Measurements from ENCODE around the gene RNF207. TPM values are rescaled to one million over a fixed set of nuclear protein-coding genes. Genes with fewer than 3 reads are reported as not detected.

Gene RNF207
- total and polyA plus RNA-seq, 9 donors: 2.0 to 24.4 (median 7.7) TPM

DNA sequence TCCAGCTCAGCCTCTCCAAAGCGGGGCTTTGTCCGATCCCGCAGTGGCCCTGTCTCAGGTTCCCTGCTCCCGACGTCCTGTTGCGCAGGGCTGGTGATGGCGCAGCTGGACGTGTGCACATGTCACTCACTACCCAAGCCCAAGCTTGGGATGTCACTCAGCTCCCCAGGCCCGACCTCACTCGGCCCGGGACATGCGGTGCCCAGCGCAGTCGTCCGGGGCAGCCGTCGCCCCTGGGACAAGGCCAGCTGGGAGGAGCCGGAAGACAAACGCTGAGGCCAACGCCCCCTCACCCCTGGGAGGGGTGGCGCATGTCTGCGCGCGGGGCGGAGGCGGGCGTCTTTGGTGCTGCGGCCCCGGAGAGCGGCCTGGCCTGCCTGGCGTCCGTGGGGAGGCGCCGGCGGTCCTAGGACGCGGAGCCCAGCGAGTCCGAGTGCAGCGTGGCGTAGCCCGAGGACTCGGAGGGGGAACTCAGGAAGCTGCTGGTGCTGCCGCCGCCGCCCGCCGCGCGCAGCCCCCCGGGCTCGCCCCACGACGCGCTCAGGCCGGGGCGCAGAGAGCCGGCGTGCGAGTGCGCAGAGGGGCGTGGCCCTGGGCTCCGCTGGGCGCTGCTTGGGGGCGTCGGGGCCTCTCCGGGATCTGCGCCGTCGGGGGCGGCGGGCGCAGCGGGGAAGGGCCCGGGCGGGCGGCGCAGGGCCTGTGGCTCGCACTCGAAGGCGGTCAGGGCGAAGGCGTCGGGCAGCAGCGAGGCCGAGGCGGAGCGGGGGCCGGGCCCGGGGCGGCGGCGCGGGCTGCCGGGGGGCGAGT is 43.2 kb downstream of the RNF207 start:
- intact Hi-C loops (cut with DNase I): loop anchor here in 3 of 4 donors (5.0 to 10.0 kb wide), 6 partner anchors 93 to 204 kb away; partner anchors contain the start of gene KCNAB2 (in 1 of the 3)
- 5 to 56% (median 13%) methylated on average over 8 to 96 of the region's 96 CpGs for WGBS, 3 donors
- Histone ChIP-seq H3K36me3 (no peaks in the 10 kb centered on the region), H3K27me3 (peaks cover 6% of the 10 kb centered on the region), H3K4me3 (no peak overlapping the region), H3K9me3 (no peaks in the 10 kb centered on the region), H3K27ac (peak overlapping the region in 1 of 2 donors; percentile 33), H3K4me1 (ENCODE audit: insufficient read depth) (peaks cover 18% of the 10 kb centered on the region)
- DNase-seq: peak in 4 of 5 donors; percentile 42 to 68 (median 64)
- no peak for TF ChIP-seq POLR2A (IDR thresholded peaks at IDR 0.05)
- TF ChIP-seq, protein P1, sequence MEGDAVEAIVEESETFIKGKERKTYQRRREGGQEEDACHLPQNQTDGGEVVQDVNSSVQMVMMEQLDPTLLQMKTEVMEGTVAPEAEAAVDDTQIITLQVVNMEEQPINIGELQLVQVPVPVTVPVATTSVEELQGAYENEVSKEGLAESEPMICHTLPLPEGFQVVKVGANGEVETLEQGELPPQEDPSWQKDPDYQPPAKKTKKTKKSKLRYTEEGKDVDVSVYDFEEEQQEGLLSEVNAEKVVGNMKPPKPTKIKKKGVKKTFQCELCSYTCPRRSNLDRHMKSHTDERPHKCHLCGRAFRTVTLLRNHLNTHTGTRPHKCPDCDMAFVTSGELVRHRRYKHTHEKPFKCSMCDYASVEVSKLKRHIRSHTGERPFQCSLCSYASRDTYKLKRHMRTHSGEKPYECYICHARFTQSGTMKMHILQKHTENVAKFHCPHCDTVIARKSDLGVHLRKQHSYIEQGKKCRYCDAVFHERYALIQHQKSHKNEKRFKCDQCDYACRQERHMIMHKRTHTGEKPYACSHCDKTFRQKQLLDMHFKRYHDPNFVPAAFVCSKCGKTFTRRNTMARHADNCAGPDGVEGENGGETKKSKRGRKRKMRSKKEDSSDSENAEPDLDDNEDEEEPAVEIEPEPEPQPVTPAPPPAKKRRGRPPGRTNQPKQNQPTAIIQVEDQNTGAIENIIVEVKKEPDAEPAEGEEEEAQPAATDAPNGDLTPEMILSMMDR (IDR thresholded peaks at IDR 0.05): no peak
- no peak for TF ChIP-seq EP300 (IDR thresholded peaks at IDR 0.05)

DNA sequence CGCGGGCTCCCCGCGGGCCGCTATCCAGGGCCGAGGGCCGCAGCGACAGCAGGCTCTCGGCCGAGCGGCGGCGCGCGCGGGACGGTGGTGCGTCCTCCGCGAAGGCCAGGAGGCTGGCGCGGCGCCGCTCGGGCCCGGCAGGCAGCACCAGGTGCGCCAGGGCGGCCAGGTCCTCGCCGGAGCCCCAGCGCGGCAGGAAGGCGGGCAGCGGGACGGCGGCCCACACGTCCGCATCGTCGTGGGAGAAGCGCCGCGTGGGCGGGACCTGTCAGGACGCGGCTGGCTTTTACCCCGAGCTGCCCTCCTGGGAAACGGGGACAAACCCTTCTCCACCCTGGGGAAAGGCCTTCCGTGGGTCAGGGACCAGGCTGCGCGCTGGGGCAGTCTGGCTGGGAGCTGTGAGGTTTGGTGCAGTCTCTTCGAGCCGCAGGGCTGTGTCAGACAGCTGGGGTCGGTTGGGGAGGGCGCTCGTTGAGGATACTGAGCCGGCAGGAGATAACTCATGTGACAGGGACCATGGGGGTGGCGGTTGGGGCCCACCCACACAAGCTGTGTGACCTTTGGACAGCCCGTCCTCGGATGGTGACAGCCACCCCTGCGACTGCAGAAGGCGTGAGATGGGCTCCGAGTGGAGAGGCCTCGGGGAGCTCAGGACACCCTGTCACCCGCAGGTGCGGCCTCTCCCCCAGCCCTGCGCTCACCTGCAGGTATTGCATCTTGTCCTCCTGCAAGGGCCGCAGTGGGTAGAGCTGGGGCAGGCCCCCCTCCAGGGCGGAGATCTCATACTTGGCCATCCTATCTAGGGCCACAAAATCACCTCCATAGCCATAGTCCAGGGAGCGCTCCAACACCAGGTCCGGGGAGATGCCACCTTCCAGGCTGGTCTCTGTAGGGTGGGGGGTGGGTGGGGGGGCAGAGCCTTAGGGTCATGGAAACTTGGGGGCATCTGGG is 44.1 kb downstream of the RNF207 start:
- H3K4me3 ChIP-seq: no peak overlapping the region
- DNase-seq: peak in 3 of 5 donors; percentile 37 to 48 (median 37)
- no peak overlapping the region for H3K27ac ChIP-seq
- H3K4me1 ChIP-seq (ENCODE audit: insufficient read depth): peaks cover 18% of the 10 kb centered on the region
- 17 to 19% (median 17%) methylated on average over 58 to 71 of the region's 71 CpGs for WGBS, 3 donors
- no peaks in the 10 kb centered on the region for H3K9me3 ChIP-seq
- TF ChIP-seq POLR2A (IDR thresholded peaks at IDR 0.05): no peak
- no peak for TF ChIP-seq EP300 (IDR thresholded peaks at IDR 0.05)
- TF ChIP-seq, protein P1 (IDR thresholded peaks at IDR 0.05): no peak
- intact Hi-C loops (cut with DNase I): loop anchor here in 3 of 4 donors (5.0 to 10.0 kb wide), 6 partner anchors 92 to 205 kb away; partner anchors contain the start of gene KCNAB2 (in 1 of the 3)
- H3K27me3 ChIP-seq: peaks cover 6% of the 10 kb centered on the region
- H3K36me3 ChIP-seq: no peaks in the 10 kb centered on the region

- Histone ChIP-seq H3K4me1 (ENCODE audit: insufficient read depth) (peaks cover 18% of the 10 kb centered on the region), H3K27ac (no peak overlapping the region), H3K27me3 (no peaks in the 10 kb centered on the region), H3K36me3 (no peaks in the 10 kb centered on the region), H3K4me3 (no peak overlapping the region), H3K9me3 (no peaks in the 10 kb centered on the region)
- TF ChIP-seq POLR2A (IDR thresholded peaks at IDR 0.05): no peak
- TF ChIP-seq EP300 (IDR thresholded peaks at IDR 0.05): no peak
- TF ChIP-seq, protein P1 (IDR thresholded peaks at IDR 0.05): no peak
- intact Hi-C loops (cut with DNase I): no loop called here
- DNase-seq: peak in 2 of 5 donors; percentile 22 to 25
- 89 to 93% (median 92%) methylated on average over 19 of the region's 19 CpGs for WGBS, 3 donors
Measured at GRCh38 chr1:6251233-6251632, 45.3 kb downstream of the RNF207 start.

GRCh38 chr1:6251681-6252373 is 45.9 kb downstream of the RNF207 start:
- TF ChIP-seq POLR2A (IDR thresholded peaks at IDR 0.05) (no peak), EP300 (IDR thresholded peaks at IDR 0.05) (no peak)
- TF ChIP-seq, protein P1 (IDR thresholded peaks at IDR 0.05): no peak
- no peak overlapping the region for H3K4me3 ChIP-seq
- no peaks in the 10 kb centered on the region for H3K36me3 ChIP-seq
- H3K4me1 ChIP-seq (ENCODE audit: insufficient read depth): peaks cover 16% of the 10 kb centered on the region
- H3K27me3 ChIP-seq: no peaks in the 10 kb centered on the region
- no peaks in the 10 kb centered on the region for H3K9me3 ChIP-seq
- intact Hi-C loops (cut with DNase I): no loop called here
- H3K27ac ChIP-seq: no peak overlapping the region
- WGBS, 3 donors: 78 to 86% (median 84%) methylated on average over 15 of the region's 15 CpGs
- no peak for DNase-seq
